Measurements from ENCODE around the gene ZNF148.

The ZNF148 gene

DNA sequence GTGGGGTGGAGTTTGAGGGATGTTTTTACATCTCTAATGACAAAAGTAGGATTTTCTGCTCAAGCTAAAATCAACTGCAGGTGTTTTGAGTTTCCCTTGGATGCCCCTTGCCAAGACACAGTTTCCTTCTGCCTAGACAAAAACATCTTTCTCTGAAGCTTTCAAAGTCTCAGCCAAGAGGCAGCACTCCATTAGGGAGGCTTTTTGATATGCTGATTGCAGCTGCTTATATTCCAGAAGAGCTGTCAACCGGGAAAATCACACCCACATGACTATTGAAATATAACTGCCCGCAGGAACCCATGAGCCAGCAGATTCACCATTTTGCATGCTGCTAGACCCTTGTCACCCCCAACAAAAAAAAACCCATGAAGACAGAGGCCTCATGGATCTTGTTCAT is 27.5 kb upstream of the ZNF148 start:
- TF ChIP-seq, protein P1, sequence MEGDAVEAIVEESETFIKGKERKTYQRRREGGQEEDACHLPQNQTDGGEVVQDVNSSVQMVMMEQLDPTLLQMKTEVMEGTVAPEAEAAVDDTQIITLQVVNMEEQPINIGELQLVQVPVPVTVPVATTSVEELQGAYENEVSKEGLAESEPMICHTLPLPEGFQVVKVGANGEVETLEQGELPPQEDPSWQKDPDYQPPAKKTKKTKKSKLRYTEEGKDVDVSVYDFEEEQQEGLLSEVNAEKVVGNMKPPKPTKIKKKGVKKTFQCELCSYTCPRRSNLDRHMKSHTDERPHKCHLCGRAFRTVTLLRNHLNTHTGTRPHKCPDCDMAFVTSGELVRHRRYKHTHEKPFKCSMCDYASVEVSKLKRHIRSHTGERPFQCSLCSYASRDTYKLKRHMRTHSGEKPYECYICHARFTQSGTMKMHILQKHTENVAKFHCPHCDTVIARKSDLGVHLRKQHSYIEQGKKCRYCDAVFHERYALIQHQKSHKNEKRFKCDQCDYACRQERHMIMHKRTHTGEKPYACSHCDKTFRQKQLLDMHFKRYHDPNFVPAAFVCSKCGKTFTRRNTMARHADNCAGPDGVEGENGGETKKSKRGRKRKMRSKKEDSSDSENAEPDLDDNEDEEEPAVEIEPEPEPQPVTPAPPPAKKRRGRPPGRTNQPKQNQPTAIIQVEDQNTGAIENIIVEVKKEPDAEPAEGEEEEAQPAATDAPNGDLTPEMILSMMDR (IDR thresholded peaks at IDR 0.05), result no peak

DNA sequence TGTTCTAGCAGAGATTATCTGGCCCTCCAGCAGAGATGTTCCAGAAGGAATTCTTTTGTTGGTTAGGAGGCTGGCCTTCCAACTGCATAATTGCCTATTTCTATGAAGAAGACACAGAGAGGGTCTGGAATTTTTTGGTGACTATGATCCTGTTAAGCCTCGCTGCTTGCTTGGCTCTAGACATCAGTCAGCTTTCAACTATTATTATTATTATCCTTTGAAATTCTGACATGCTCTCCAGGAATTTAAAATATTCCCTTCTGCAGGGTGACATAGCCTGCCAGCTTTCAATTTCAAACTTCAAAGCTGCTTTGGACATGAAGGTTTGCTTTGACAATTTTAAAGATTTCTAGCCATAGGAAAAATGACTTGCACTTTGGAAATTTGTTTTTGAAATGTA is 26.3 kb upstream of the ZNF148 start:
- TF ChIP-seq, protein P1 (IDR thresholded peaks at IDR 0.05), result no peak

DNA sequence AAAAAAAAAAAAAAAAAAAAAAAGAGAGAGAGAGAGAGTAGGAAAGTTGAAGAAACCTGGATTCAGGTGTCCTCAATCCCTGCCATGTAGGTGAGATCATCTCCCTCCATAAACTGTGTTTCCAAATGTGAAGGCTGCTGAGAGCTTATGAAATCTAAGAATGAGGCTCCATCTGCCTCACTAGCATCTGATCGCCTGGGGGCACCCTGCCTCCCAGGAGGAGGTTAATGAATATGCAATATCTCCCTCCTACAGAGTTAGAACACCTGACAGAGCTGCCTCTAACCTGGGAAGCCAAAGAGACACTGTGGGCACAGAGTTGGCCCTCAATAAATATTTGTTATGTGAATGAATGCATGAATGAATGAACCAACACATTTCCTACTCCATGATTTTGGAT is 23.8 kb upstream of the ZNF148 start:
- TF ChIP-seq, protein P1 (IDR thresholded peaks at IDR 0.05), result no peak

DNA sequence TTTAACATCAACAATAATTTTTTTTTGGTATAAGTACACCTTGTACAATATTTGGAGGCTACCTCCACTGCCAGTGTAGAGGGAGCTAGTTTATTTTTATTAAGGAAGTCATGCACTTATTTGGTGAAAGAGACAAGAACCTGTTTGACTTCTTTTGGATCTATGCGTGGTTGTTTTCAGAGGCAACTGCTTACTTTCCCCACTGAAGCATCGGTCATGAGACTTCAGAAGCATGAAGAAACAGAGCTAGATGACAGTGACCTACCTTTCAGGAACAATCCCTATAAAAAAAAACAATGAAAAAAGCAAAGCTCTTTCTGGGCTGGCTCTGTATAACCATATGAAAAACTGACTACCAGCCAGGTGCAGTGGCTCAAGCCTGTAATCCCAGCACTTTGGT is 20.0 kb upstream of the ZNF148 start:
- TF ChIP-seq, protein P1 (IDR thresholded peaks at IDR 0.05), result no peak

DNA sequence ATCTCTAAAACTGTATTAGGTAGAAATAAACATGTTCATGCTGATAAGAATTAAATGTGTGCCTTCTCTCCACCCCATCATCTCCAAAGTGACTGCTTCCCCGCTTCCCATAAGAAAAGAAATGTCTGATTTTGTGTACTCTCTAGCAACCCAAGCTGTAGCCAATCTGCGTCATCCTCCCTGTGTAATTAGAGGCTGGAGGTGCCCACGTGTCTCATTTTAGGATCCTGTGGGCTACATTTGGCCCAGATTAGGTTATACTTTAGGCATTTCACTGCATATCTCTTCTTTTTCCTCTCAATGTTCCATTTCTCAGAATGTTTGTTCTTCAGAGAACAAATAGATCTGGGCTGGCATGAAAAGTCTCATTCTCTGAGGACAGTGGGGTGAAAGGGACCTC is 19.3 kb upstream of the ZNF148 start:
- TF ChIP-seq, protein P1 (IDR thresholded peaks at IDR 0.05), result no peak

DNA sequence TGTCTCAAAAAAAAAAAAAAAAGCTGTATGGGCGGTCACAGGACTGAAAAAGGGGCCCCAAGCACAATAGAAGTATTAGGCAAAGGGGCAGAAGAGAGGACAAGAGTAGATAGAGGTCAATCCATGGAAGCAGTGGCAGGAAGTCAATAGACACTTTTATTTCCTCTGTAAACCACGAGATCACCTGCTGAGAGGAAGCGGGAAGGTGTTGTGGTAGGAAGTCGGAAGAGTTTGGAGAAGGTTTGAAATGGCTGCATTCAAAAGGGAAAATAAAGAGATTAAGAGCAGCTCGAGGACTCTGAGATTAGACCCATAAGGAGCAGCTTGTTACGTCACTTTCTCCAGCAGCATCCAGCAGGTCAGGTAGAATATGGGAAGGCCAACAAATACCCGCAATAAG is 14.2 kb upstream of the ZNF148 start:
- TF ChIP-seq, protein P1 (IDR thresholded peaks at IDR 0.05), result no peak

DNA sequence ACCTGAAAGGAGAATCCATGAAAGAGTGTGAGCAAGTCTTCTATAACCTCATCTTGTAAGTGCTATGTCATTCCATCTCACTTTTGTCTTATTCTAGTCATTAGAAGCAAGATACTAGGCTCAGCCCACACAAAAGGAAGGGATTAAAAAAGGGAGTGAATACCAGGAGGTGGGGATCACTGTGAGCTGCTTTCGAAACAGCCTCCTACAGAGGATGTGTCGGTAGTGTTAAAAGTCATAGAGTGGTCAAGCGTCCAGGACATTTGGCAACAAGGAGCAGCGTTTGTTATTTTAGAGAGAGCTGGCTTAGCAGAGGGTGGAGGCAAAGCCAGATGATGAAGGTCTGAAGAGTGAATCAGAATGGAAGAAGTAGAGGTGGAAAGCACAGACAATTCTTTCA is 11.7 kb upstream of the ZNF148 start:
- TF ChIP-seq, protein P1 (IDR thresholded peaks at IDR 0.05), result no peak

DNA sequence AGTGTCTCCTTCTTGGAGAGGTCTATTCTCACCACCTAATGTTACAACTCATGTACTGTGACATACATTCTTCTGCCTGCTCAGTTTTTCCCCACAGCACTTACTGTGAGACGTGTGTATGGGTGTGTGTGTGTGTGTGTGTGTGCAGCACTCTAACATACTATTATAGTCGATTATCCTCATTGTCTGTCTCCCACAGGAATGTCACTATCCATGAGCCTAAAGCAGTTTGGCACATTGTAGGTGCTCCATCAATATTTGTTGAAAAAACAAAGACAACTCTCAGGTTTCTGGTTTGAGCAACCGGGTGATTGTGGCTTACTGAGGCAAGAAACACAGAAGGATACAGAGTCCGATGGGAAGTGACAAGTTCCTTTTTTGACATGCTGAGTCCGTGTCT is 8.6 kb upstream of the ZNF148 start:
- TF ChIP-seq, protein P1 (IDR thresholded peaks at IDR 0.05), result no peak

Data from LNCAP (cell line).